Astrocyte (in vitro differentiated cells and primary cell): ENCODE data around the gene ANKRD63. TPM values are rescaled to one million over a fixed set of nuclear protein-coding genes. Genes with fewer than 3 reads are reported as not detected.

ENCODE experiments used
- DNase-seq: peaks from one replicate; pipeline ENCODE4 v3.0.0-alpha.2; 2010; ENCODE audit warnings: low read depth
- FAIRE-seq: peaks from 2 replicates; lab custom pipeline; 2011; peaks lifted over from hg19 to GRCh38; lab: Jason Lieb, UNC
- H2AFZ ChIP-seq: 2 replicates; pipeline ENCODE4 v1.6.0; 2012; ENCODE audit warnings: low read depth, low read length, inconsistent platforms
- H3K27ac ChIP-seq: 2 replicates; pipeline ENCODE4 v1.5.1; 2011; ENCODE audit warnings: low read depth, low read length, inconsistent platforms
- H3K27me3 ChIP-seq: 2 replicates; pipeline ENCODE4 v1.6.0; 2011; ENCODE audit warnings: low read length, inconsistent platforms; ENCODE audit not compliant: insufficient read depth
- H3K36me3 ChIP-seq: 2 replicates; pipeline ENCODE4 v1.5.1; 2011; ENCODE audit warnings: low read length, inconsistent platforms; ENCODE audit not compliant: insufficient read depth
- H3K4me1 ChIP-seq: 2 replicates; pipeline ENCODE4 v1.5.1; 2011; ENCODE audit warnings: low read length, inconsistent platforms; ENCODE audit not compliant: insufficient read depth
- H3K4me2 ChIP-seq: 2 replicates; pipeline ENCODE4 v1.6.0; 2012; ENCODE audit warnings: low read length, inconsistent platforms
- H3K4me3 ChIP-seq: 2 replicates; pipeline ENCODE4 v1.5.1; 2011; ENCODE audit warnings: low read depth, mild to moderate bottlenecking, low read length, inconsistent platforms; ENCODE audit not compliant: insufficient read depth
- H3K79me2 ChIP-seq: 2 replicates; pipeline ENCODE4 v1.6.0; 2012; ENCODE audit warnings: mild to moderate bottlenecking, low read length, inconsistent platforms; ENCODE audit not compliant: insufficient read depth
- H3K9ac ChIP-seq: 2 replicates; pipeline ENCODE4 v1.6.0; 2012; ENCODE audit warnings: mild to moderate bottlenecking, low read length, inconsistent platforms
- H3K9me3 ChIP-seq: 2 replicates; pipeline ENCODE4 v1.5.1; 2012; ENCODE audit warnings: low read depth, mild to moderate bottlenecking, low read length, inconsistent platforms; ENCODE audit not compliant: insufficient read depth
- H4K20me1 ChIP-seq: 2 replicates; pipeline ENCODE4 v1.6.0; 2012; ENCODE audit warnings: low read length, inconsistent platforms; ENCODE audit not compliant: insufficient read depth
- H3K27ac Mint-ChIP-seq: one replicate; pipeline ENCODE4 v1.8.0; 2021; ENCODE audit warnings: mild to moderate bottlenecking, mixed read lengths; ENCODE audit not compliant: unreplicated experiment
- H3K27me3 Mint-ChIP-seq: one replicate; pipeline ENCODE4 v1.8.0; 2021; ENCODE audit warnings: low read depth, mixed read lengths; ENCODE audit not compliant: unreplicated experiment
- H3K36me3 Mint-ChIP-seq: one replicate; pipeline ENCODE4 v1.8.0; 2021; ENCODE audit warnings: low read depth, mixed read lengths; ENCODE audit not compliant: unreplicated experiment
- H3K4me1 Mint-ChIP-seq: one replicate; pipeline ENCODE4 v1.8.0; 2021; ENCODE audit warnings: low read depth, mixed read lengths; ENCODE audit not compliant: unreplicated experiment
- H3K4me3 Mint-ChIP-seq: one replicate; pipeline ENCODE4 v1.8.0; 2021; ENCODE audit warnings: mild to moderate bottlenecking, moderate library complexity, mixed read lengths; ENCODE audit not compliant: unreplicated experiment
- H3K9me3 Mint-ChIP-seq: one replicate; pipeline ENCODE4 v1.8.0; 2021; ENCODE audit warnings: mild to moderate bottlenecking, mixed read lengths; ENCODE audit not compliant: unreplicated experiment
- EZH2 ChIP-seq: IDR thresholded peaks from 2 replicates; pipeline ENCODE4 v1.6.1; 2012; ENCODE audit warnings: mild to moderate bottlenecking, low read length, inconsistent platforms; ENCODE audit not compliant: insufficient read depth
- total RNA-seq: library from RNA; stranded (reverse); gene quantifications from 2 replicates; pipeline ENCODE4 v1.2.1, GENCODE V29; 2021
- TF ChIP-seq, protein P1 (sequence below): IDR thresholded peaks from 2 replicates; pipeline ENCODE4 v1.5.1; 2011; ENCODE audit warnings: low read depth, mild to moderate bottlenecking, inconsistent platforms, low read length, moderate library complexity; ENCODE audit not compliant: insufficient read depth

ANKRD63 gene
- total RNA-seq, 1 donor from 2014 or later: not detected

DNA sequence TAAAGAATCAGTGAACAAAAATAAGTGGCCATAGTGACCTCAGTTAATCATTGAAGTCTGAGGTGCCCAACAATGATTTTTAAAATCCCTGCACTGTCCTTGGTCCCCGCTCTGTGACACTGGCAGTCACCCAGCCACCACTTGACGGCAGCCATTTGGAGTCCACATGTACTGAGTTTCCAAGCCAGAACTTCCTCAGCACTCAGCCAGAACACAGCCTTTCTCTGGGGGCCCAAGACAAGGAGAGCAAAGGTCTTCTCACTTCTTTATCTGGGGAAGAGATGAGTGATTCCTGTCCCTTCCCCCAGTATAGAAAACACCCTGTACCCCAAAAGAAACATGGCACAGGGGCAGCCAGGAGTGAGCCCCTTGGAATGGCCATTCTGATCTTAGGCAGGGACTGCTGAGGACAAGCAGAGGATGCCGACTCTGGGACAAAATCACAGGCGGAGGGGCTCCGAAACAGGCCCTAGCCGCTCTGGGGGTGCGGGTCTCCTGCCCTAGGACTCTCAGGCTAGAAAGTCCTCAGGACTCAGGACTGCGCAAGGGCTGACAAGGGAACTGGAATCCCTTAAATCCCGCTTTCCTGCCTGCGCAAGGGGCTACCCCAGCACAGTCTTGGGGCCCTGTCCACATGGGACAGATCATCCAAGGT lies 31.3 kb downstream of the ANKRD63 start:
- peaks cover 47% of the 10 kb centered on the region for H3K27me3 Mint-ChIP-seq
- H3K27ac Mint-ChIP-seq: peak overlapping the region; percentile 29
- no peak for TF ChIP-seq EZH2
- TF ChIP-seq, protein P1, sequence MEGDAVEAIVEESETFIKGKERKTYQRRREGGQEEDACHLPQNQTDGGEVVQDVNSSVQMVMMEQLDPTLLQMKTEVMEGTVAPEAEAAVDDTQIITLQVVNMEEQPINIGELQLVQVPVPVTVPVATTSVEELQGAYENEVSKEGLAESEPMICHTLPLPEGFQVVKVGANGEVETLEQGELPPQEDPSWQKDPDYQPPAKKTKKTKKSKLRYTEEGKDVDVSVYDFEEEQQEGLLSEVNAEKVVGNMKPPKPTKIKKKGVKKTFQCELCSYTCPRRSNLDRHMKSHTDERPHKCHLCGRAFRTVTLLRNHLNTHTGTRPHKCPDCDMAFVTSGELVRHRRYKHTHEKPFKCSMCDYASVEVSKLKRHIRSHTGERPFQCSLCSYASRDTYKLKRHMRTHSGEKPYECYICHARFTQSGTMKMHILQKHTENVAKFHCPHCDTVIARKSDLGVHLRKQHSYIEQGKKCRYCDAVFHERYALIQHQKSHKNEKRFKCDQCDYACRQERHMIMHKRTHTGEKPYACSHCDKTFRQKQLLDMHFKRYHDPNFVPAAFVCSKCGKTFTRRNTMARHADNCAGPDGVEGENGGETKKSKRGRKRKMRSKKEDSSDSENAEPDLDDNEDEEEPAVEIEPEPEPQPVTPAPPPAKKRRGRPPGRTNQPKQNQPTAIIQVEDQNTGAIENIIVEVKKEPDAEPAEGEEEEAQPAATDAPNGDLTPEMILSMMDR: no peak
- FAIRE-seq (no peak), DNase-seq (no peak)
- Histone ChIP-seq H3K4me2 (no peak overlapping the region), H4K20me1 (no peaks in the 10 kb centered on the region), H3K9me3 (no peaks in the 10 kb centered on the region), H3K79me2 (no peaks in the 10 kb centered on the region), H3K4me3 (no peak overlapping the region), H3K27ac (no peak overlapping the region), H3K36me3 (no peaks in the 10 kb centered on the region), H3K27me3 (peaks cover 31% of the 10 kb centered on the region), H3K4me1 (peaks cover 27% of the 10 kb centered on the region), H3K9ac (no peak overlapping the region), H2AFZ (no peak overlapping the region)
- H3K4me1 Mint-ChIP-seq: peaks cover 17% of the 10 kb centered on the region
- H3K4me3 Mint-ChIP-seq: no peak overlapping the region
- H3K36me3 Mint-ChIP-seq: no peaks in the 10 kb centered on the region
- H3K9me3 Mint-ChIP-seq: no peaks in the 10 kb centered on the region

DNA sequence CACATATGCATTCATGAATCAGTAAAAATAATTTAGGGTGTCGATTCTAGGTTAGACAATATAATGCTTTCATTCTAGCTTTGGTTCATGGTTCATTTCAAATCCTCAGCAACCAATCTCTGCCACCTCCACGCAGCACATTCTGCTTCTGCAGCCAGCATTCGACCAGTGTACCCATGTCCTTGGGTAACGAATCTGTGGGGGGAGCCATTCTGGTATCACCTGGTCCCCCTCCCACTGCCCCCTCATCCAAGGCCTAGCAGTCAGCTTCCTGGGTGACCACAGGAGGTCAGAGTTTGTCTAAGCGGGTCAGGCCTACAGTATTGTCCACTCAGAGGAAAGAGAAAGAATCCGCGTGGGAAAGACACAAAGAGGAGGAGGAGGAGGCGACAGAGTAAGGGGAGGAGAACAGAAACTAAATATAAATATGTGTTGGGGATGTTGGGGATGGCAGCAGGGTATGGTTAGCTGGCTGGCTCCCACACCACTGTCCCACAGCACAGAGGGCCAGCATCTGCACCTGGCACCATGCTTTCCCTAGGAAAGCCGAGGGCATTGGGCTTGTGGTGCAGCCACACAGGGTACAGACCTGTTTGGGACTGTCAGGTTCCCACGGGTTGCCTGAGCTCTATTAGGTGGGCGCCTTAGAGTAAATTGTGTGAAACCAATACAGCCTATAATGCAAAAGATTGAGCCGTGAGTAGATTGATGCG lies 31.9 kb downstream of the ANKRD63 start:
- Mint-ChIP-seq H3K9me3 (peaks cover 1% of the 10 kb centered on the region), H3K27me3 (peaks cover 54% of the 10 kb centered on the region), H3K4me1 (peaks cover 14% of the 10 kb centered on the region), H3K36me3 (peaks cover 2% of the 10 kb centered on the region), H3K4me3 (no peak overlapping the region), H3K27ac (peak overlapping the region; percentile 29)
- no peaks in the 10 kb centered on the region for H3K36me3 ChIP-seq
- peaks cover 31% of the 10 kb centered on the region for H3K27me3 ChIP-seq
- no peak overlapping the region for H3K9ac ChIP-seq
- no peaks in the 10 kb centered on the region for H4K20me1 ChIP-seq
- H3K4me3 ChIP-seq: no peak overlapping the region
- FAIRE-seq (no peak), DNase-seq (no peak)
- no peaks in the 10 kb centered on the region for H3K79me2 ChIP-seq
- H3K9me3 ChIP-seq: no peaks in the 10 kb centered on the region
- no peak overlapping the region for H3K27ac ChIP-seq
- H2AFZ ChIP-seq: no peak overlapping the region
- H3K4me2 ChIP-seq: no peak overlapping the region
- H3K4me1 ChIP-seq: peaks cover 22% of the 10 kb centered on the region
- no peak for TF ChIP-seq EZH2
- TF ChIP-seq, protein P1: no peak

DNA sequence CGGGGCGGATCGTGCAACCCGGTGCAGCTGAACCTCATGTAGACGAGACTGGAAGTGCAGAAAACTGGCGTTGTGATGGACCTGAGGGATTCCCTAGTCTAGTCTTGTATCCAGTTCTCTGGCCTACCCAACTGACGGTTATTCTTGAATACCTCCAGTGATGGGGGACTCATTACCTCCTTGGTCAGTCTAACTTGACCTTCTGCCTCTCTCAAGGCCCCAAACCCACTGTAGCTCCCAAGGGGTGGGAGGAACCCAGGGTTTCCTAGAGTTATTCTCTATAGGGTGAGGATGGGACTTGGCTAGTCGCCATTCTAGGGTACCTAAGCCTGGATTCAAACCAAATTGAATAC lies 32.6 kb downstream of the ANKRD63 start:
- Histone ChIP-seq H3K27ac (no peak overlapping the region), H3K4me1 (peaks cover 22% of the 10 kb centered on the region), H4K20me1 (no peaks in the 10 kb centered on the region), H3K9me3 (no peaks in the 10 kb centered on the region), H3K9ac (no peak overlapping the region), H3K27me3 (peaks cover 31% of the 10 kb centered on the region), H3K4me2 (peak overlapping the region; percentile 6), H3K79me2 (no peaks in the 10 kb centered on the region), H3K4me3 (no peak overlapping the region), H2AFZ (no peak overlapping the region), H3K36me3 (no peaks in the 10 kb centered on the region)
- no peak for DNase-seq
- TF ChIP-seq, protein P1: no peak
- no peak for TF ChIP-seq EZH2
- no peak for FAIRE-seq
- Mint-ChIP-seq H3K4me1 (peaks cover 18% of the 10 kb centered on the region), H3K36me3 (peaks cover 3% of the 10 kb centered on the region), H3K27ac (no peak overlapping the region), H3K4me3 (no peak overlapping the region), H3K27me3 (peaks cover 56% of the 10 kb centered on the region), H3K9me3 (peaks cover 1% of the 10 kb centered on the region)
